Measurements from ENCODE around the gene LBR. TPM values are rescaled to one million over a fixed set of nuclear protein-coding genes. Genes with fewer than 3 reads are reported as not detected.
A peak's percentile ranks its signal among the peaks of the same experiment; 100 is the strongest.

LBR gene
- total RNA-seq, 2 experiments from 2014 or later: 168 to 171 TPM

DNA sequence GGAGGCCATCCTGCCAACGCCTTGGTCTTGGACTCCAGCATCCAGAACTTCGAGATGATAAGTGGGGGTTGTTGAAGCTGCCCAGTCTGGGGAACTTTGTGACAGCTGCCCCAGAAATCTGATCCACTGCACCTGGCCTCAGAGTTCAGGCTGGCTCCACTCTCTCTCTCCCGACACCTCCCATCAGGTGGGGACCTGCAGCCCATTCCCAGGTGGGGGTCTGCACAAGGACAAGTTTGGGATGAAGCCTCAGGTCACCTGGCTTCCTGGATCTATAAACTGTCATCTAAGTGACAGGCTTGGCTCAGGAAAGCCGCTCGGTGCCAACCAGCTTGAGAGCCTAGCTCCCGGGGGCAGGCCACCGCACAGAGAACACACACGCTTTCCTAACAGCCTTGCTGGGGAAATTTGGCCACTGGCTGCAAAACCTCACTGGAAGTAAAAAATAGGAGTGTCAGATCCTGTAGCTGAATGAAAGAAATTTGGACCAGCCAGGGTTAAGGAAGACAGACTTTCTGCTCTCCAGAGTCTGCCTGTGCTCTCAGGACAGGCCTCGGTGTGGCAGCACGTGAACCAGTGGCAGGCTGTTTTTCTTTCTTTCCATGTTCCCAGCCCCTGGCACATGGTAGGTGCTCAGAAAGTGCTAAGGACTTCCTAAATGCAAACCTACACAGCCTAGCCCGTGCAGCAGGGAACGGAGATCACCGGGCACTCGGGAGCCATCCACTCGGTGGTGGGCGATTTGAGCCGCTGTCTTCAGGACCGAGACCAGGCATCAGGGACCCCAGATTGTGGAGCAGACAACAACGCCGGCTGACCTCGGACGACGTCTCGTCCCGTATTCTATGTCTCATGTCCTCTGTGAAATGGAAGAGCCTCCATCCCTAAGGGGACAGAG, 42.6 kb upstream of the LBR start:
- Mint-ChIP-seq H3K27ac (no peak overlapping the region), H3K9me3 (peaks cover 1% of the 10 kb centered on the region), H3K27me3 (no peaks in the 10 kb centered on the region), H3K4me3 (no peak overlapping the region), H3K36me3 (no peaks in the 10 kb centered on the region), H3K4me1 (peaks cover 30% of the 10 kb centered on the region)
- DNase-seq: no peak
- POLR2A ChIA-PET: interaction anchor here (12.2 kb wide), 1 partner anchor 25 kb away, joined by 226 read pairs; no protein-coding TSS in a partner anchor
- ATAC-seq (ENCODE audit: low read depth): no peak

DNA sequence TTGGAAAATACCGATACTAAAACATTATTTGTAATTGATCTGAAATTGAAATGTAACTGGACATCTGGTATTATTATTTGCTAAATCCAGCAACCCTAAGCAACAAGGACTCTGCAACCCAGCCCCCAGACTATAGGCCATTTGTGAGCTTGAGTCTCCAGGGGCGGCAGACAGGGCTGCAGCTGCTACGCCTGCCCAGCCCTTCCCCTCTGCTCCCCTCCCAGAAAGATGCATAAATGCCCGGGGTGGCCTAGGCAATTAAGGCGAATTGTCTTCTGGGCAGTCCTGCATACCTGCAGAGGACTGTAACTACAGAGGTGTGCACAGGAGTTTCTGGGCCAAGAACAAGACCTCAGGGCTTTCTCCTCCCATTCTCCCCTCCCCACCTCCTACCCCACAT, 41.2 kb upstream of the LBR start:
- DNase-seq: no peak
- no peaks in the 10 kb centered on the region for H3K27me3 Mint-ChIP-seq
- peaks cover 29% of the 10 kb centered on the region for H3K4me1 Mint-ChIP-seq
- ATAC-seq (ENCODE audit: low read depth): no peak
- peak overlapping the region; percentile 97 for H3K27ac Mint-ChIP-seq
- no peaks in the 10 kb centered on the region for H3K36me3 Mint-ChIP-seq
- POLR2A ChIA-PET: interaction anchor here (0.9 to 12.2 kb wide), 12 partner anchors 9 to 594 kb away, joined by 3 to 226 read pairs (median 14); partner anchors contain the start of genes H3-3A, LBR, PYCR2 and SRP9
- H3K4me3 Mint-ChIP-seq: peak overlapping the region; percentile 92
- peaks cover 1% of the 10 kb centered on the region for H3K9me3 Mint-ChIP-seq

DNA sequence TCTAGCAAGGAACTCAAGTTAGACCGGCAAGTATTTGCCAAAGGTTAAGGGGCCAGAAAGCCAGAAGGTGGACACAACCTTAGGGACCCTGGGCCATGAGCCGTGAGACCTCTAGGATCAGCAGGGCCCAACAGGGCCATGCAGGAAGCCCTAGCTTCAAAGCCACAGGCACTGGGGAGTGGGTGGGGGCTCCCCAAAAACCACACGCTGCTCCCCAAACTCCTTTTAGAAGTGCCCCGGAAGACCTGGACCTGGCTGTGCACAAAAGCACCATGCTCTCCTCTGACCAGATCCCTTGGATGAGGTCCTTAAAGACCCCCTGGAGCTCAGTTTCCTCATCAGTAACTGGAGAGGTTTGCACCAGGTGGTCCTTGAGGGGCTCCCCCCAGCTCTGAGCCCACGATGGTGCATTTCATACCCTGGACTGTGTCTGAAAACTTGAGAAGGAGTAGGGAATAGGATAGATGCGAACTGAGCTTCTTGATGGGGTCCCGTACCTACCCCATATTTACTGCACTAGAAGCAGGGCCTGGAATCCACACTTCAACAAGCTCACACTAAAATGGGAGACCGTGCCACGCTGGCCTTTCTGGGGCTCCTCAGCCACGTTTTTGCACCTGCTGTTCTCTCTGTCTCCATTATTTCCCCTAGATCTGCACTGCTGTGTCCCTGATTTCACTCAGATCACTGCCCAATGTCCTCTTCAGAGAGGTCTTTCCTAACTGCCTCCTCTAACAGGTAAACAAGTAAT, 40.6 kb upstream of the LBR start:
- H3K27ac Mint-ChIP-seq: peak overlapping the region; percentile 97
- peak overlapping the region; percentile 92 for H3K4me3 Mint-ChIP-seq
- DNase-seq (no peak), ATAC-seq (ENCODE audit: low read depth) (peak; percentile 13)
- no peaks in the 10 kb centered on the region for H3K36me3 Mint-ChIP-seq
- peaks cover 1% of the 10 kb centered on the region for H3K9me3 Mint-ChIP-seq
- H3K4me1 Mint-ChIP-seq: peaks cover 29% of the 10 kb centered on the region
- H3K27me3 Mint-ChIP-seq: no peaks in the 10 kb centered on the region
- POLR2A ChIA-PET: interaction anchor here (0.8 to 12.2 kb wide), 22 partner anchors 8 to 594 kb away, joined by 3 to 226 read pairs (median 10); partner anchors contain the start of genes H3-3A, LBR, PYCR2 and SDE2

DNA sequence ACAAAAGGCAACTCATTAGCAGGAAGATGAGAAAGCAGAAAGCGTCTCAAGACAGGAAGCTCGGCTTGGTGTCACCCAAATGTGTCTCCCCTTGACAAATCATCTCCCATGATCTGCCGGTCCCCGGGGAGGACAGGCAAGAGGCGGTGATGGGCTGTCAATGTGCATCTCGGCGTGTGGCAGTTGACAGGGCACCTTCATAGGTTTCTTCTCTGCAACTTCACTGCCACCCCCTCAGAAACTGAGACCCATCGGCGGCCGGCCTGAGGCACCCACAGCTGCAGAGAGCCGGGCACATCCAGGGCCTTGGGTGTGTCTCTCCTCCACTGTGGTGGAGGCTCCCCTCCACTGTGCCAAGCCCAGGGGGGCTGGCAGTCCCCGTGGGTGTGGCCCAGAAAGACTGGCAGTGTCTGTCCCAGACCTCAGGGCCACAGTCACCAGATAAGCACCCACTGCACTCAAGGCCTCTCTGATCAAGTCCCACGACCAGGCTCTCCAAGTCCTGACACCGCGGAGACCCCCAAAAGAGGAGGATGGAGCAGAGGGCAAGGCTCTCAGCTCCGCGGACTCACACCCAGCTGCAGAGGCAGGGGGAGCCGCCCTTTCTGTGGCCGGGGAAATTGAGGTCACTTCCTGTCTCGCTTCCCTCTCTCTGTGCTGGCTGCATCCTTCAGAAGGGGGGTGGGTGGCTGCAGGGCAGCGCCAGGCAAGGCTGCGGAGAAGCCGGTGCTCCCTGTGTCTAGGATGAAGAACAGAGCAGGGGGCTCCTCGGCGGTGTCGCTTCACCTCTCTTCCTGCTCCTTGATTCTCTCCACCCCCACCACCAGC, 39.6 kb upstream of the LBR start:
- H3K4me3 Mint-ChIP-seq: peak overlapping the region; percentile 92
- peak; percentile 87 for ATAC-seq (ENCODE audit: low read depth)
- POLR2A ChIA-PET: interaction anchor here (0.6 to 12.2 kb wide), 24 partner anchors 9 to 595 kb away, joined by 3 to 226 read pairs (median 8); partner anchors contain the start of genes H3-3A, LBR, PYCR2 and SDE2
- no peaks in the 10 kb centered on the region for H3K36me3 Mint-ChIP-seq
- peak overlapping the region; percentile 97 for H3K27ac Mint-ChIP-seq
- DNase-seq: peak; percentile 84
- no peaks in the 10 kb centered on the region for H3K9me3 Mint-ChIP-seq
- H3K27me3 Mint-ChIP-seq: no peaks in the 10 kb centered on the region
- peaks cover 24% of the 10 kb centered on the region for H3K4me1 Mint-ChIP-seq

DNA sequence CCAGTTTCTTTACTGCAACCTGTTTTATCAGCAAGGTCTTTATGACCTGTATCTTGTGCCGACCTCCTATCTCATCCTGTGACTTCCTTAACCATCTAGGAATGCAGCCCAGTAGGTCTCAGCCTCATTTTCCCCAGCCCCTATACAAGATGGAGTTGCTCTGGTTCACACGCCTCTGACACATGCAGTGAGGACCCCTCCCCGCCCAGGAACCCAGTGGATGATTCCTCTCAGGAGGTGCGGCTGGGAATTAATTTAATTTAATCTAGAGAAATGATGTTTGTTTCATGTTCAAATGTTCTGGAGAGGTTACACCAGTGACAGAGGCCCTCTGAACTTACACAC, 39.0 kb upstream of the LBR start:
- POLR2A ChIA-PET: interaction anchor here (0.9 to 12.2 kb wide), 14 partner anchors 9 to 596 kb away, joined by 3 to 226 read pairs (median 16); partner anchors contain the start of genes H3-3A, LBR, PYCR2 and SDE2
- no peaks in the 10 kb centered on the region for H3K27me3 Mint-ChIP-seq
- no peaks in the 10 kb centered on the region for H3K36me3 Mint-ChIP-seq
- peaks cover 24% of the 10 kb centered on the region for H3K4me1 Mint-ChIP-seq
- ATAC-seq (ENCODE audit: low read depth) (no peak), DNase-seq (no peak)
- no peaks in the 10 kb centered on the region for H3K9me3 Mint-ChIP-seq
- peak overlapping the region; percentile 97 for H3K27ac Mint-ChIP-seq
- peak overlapping the region; percentile 92 for H3K4me3 Mint-ChIP-seq

DNA sequence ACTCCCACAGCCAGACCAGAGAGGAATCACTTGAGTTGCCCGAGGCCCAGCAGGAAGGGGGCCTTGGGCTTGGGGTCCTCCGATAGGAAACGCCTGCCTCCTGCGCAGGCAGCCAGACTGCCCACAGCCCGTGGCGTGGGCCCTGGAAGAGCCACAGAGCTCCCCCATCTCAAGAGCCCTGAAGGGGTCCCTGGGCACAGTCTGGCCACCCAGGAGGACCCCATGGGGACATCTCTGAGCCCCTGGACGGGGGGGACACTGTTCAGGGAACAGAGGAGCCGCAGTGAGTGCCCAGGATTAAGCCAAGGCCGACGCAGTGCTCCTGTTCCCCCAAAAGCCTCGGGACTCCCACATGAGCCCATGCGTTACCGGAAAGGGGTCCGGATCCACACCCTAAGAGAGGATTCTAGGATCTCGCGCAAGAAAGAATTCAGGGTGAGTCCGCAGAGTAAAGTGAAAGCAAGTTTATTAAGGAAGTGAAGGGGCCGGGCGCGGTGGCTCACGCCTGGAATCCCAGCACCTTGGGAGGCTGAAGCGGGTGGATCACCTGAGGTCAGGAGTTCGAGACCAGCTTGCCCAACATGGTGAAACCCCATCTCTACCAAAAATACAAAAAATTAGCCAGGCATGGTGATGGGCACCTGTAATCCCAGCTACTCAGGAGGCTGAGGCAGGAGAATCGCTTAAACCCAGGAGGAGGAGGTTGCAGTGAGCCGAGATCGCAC, 38.1 kb upstream of the LBR start:
- POLR2A ChIA-PET: interaction anchor here (2.2 to 12.2 kb wide), 2 partner anchors 20 to 38 kb away, joined by 10 to 226 read pairs; partner anchors contain the start of gene LBR
- Mint-ChIP-seq H3K27me3 (no peaks in the 10 kb centered on the region), H3K27ac (peak overlapping the region; percentile 80), H3K9me3 (no peaks in the 10 kb centered on the region), H3K36me3 (no peaks in the 10 kb centered on the region), H3K4me3 (no peak overlapping the region), H3K4me1 (peaks cover 27% of the 10 kb centered on the region)
- no peak for ATAC-seq (ENCODE audit: low read depth)
- peak; percentile 15 for DNase-seq

DNA sequence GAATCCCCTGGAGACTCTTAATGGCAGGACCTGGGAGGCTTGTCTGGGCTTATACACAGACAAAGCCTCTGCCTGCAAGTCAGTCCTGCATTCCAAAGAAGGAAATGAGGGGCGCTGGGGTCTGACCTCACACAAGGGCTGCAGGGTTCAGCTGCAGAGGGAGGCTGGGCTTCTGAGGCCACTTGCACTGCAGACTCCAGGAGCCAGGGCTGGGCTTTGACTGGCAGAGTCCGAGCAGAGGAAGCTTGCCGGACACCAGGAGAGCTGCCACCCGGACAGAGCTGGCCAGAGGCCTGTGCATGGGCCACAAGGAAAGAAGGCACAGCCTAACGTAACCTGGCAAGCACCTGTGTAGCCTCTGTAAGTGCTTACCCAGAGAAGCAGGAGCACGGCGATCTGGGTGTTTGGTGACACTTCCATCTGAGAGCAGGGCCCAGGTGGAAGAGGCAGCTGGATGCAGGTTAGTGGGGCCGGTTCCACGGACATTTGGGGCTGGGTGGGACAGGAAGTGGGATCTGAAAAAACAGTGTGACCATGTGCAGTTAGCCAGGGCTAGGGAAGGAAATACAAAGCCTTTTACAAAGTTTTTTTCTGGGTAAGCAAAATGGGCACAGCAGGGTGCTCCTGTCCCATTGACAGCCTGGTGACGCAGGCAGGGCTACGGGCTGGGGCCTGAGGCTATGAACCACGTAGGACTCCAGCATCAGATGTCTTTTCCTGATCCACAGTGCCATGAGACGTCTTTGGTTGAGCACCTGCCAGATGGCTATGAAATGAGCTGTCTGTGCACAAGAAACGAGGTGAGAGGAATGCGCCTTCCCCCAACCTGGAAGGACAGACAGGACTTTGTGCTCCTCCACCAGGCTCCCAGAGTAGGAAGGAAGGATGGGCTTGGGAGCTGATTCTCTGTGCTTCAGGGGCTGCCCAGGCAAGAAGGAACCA, 37.3 kb upstream of the LBR start:
- H3K4me3 Mint-ChIP-seq: peak overlapping the region; percentile 25
- no peak for DNase-seq
- H3K36me3 Mint-ChIP-seq: no peaks in the 10 kb centered on the region
- no peak for ATAC-seq (ENCODE audit: low read depth)
- H3K27ac Mint-ChIP-seq: peak overlapping the region; percentile 80
- POLR2A ChIA-PET: interaction anchor here (2.2 to 12.2 kb wide), 2 partner anchors 19 to 37 kb away, joined by 10 to 226 read pairs; partner anchors contain the start of gene LBR
- H3K27me3 Mint-ChIP-seq: no peaks in the 10 kb centered on the region
- no peaks in the 10 kb centered on the region for H3K9me3 Mint-ChIP-seq
- peaks cover 33% of the 10 kb centered on the region for H3K4me1 Mint-ChIP-seq

DNA sequence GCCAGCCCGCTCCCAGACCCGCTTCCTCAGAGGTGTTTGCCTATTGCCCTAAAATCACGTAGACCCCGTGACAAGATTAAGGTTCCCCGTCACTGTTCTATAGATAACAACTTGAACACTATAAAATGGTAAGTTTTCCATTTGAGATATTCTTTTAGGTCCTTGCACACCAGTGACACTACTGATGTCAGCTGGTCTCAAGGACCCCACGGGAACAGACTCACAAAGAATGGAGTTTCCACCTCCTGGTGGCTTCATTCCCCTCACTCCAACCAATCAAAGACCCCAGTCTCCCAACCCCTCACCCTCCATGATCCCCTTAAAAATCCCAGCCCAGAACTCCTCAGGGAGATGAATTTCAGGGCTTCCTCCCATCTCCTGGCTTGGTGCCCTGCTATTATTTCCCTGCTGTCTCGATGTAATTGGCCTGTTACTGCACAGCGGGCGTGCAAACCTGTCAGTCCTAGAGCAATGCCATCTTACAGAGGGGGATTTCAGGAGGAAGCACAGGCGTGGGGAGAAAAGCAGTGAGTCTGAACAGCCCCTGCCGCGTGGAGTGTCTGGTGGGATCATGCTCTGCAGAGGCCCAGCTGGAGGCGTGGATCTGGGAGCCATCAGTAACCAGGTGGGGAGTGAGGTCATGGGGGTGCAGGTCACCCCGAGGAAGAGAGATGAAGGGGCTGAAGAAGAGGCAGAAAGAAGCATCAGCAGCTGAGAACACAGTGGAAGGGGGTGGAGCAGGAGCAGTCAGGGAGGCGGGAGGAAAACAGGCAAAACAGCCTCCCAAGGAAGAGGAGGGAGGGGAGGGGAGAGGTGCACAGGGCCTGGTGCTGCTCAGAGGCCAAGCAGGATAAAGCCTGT, 35.1 kb upstream of the LBR start:
- Mint-ChIP-seq H3K27ac (peak overlapping the region; percentile 26), H3K36me3 (no peaks in the 10 kb centered on the region), H3K4me1 (peaks cover 29% of the 10 kb centered on the region), H3K9me3 (no peaks in the 10 kb centered on the region), H3K27me3 (no peaks in the 10 kb centered on the region), H3K4me3 (no peak overlapping the region)
- DNase-seq (peak; percentile 20), ATAC-seq (ENCODE audit: low read depth) (no peak)
- POLR2A ChIA-PET: interaction anchor here (12.2 kb wide), 1 partner anchor 17 kb away, joined by 226 read pairs; no protein-coding TSS in a partner anchor

DNA sequence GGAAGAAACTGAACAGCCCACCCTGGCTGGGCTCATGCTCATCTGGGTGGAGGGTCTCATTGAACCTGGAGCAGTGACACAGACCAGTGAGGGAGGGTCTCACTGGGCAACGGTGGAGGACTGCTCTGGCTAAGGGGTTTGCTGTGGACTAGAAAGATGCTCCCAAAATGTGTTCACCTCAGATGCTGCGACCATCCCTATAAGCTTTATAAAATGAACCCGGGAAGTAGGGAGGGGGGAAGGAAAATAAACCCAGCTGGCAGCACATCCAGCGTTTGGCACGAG, 34.5 kb upstream of the LBR start:
- no peak for DNase-seq
- H3K36me3 Mint-ChIP-seq: no peaks in the 10 kb centered on the region
- H3K4me1 Mint-ChIP-seq: peaks cover 29% of the 10 kb centered on the region
- POLR2A ChIA-PET: interaction anchor here (12.2 kb wide), 1 partner anchor 17 kb away, joined by 226 read pairs; no protein-coding TSS in a partner anchor
- no peak overlapping the region for H3K4me3 Mint-ChIP-seq
- no peaks in the 10 kb centered on the region for H3K27me3 Mint-ChIP-seq
- H3K27ac Mint-ChIP-seq: peak overlapping the region; percentile 26
- no peaks in the 10 kb centered on the region for H3K9me3 Mint-ChIP-seq
- ATAC-seq (ENCODE audit: low read depth): no peak

DNA sequence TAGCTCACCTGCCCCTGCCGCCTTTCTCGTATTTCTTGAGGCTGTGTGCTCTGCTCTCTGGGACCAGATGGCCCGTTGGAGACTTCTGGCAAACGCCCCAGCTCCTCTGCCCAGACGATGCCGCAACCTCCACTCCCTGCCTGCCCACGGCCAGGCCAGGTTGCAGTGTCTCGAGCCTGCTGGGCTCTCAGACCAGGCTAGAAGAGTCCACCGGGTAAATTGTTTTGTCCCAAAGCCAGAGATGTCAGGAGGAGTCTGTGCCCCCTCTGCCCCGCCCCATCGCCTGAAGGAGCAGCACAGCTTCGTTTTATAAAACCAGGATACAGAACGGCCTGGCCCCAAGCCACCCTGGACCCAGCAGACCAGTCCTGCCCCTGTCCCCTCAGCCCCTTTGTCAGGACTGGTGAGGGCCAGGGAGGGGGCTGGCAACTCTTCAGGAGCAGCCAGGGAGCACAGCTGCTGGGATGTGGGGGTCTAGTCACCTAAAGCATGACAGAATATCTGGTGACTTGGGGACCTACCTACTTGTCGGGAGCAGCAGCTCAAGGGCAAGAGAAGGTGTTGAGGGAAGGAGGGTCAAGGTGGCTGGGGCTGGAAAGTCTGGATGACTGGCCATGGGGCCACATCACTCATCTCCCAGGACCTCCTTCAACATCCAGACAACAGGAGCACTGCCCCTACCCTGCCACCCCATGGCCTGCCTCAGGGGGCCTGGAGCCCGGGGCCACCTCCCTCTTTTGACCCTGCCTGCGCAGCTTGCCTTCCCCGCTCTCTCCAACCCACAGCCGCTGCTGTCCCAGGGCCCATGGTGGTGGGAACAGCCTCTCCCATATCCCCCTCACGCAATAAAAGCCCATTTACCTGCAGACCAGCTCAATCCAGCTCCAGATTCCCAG, 33.9 kb upstream of the LBR start:
- DNase-seq (peak; percentile 17), ATAC-seq (ENCODE audit: low read depth) (no peak)
- POLR2A ChIA-PET: interaction anchor here (1.4 to 12.2 kb wide), 3 partner anchors 16 to 36 kb away, joined by 8 to 226 read pairs (median 11); partner anchors contain the start of gene LBR
- Mint-ChIP-seq H3K4me3 (no peak overlapping the region), H3K27ac (no peak overlapping the region), H3K4me1 (peaks cover 27% of the 10 kb centered on the region), H3K9me3 (peaks cover 1% of the 10 kb centered on the region), H3K27me3 (no peaks in the 10 kb centered on the region), H3K36me3 (peaks cover 2% of the 10 kb centered on the region)
